GM13977 (cell line): ENCODE results near the gene AKAP6.

ENCODE experiments used
- DNase-seq: peaks from one replicate; pipeline ENCODE4 v3.0.0; 2012; ENCODE audit warnings: low spot score
- CTCF ChIP-seq: IDR thresholded peaks from 2 replicates; pipeline ENCODE4 v1.5.1; 2012; ENCODE audit warnings: mild to moderate bottlenecking, control low read depth; ENCODE audit not compliant: insufficient read depth; ENCODE audit errors: extremely low read depth, missing control alignments
- in situ Hi-C: fragments of 300-500 bp; cut with MboI; formaldehyde crosslinking; loops from one replicate; pipeline ENCODE4 v1.12.0; 2022; ENCODE audit warnings: low sequenced_read_pairs, low pct_unique_long_range_greater_than_20kb, mixed read lengths, inconsistent platforms; ENCODE audit not compliant: unreplicated experiment

Gene AKAP6

DNA sequence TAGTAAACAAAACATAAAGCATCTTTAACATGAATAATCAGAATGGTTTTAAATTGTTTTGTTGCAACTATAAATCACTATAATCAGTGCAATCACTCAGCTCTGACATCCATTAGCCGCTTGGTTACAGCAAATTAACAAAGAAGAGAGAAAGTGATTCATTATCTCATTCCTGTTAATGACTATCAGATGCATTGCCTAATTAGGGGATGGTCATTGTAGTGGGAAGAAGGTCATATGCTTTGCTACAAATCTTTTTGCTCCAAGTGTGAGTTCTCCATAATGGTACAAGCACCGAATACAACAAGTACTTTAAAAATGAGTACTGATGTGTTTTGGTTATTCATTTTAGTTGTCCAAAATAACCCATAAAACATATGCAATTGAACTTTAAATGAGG is 272.0 kb downstream of the AKAP6 start:
- no peak for TF ChIP-seq CTCF
- in situ Hi-C loops: no loop called here
- DNase-seq: no peak

DNA sequence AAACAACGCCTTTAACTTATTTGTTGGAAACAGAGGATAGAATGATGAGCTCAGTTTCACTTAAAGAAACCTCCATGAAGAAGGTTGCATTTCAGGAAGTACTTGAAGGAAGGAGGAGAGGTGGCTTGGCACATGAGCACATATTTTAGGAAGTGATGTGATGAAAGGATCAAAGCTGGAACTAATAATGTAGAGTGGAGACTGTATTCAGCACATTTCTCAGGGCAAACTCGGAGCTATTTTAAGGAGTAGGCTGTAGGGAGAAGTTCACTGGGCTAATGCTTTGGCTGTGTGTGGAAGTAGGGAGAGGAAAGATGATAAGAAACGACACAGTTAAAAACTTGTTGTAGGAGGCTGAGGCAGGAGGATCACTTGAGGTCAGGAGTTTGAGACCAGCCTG is 272.8 kb downstream of the AKAP6 start:
- DNase-seq: no peak
- TF ChIP-seq CTCF: no peak
- in situ Hi-C loops: no loop called here

- DNase-seq: no peak
- no peak for TF ChIP-seq CTCF
- in situ Hi-C loops: no loop called here
Observed at GRCh38 chr14:32602699-32603098, 273.6 kb downstream of the AKAP6 start.

DNA sequence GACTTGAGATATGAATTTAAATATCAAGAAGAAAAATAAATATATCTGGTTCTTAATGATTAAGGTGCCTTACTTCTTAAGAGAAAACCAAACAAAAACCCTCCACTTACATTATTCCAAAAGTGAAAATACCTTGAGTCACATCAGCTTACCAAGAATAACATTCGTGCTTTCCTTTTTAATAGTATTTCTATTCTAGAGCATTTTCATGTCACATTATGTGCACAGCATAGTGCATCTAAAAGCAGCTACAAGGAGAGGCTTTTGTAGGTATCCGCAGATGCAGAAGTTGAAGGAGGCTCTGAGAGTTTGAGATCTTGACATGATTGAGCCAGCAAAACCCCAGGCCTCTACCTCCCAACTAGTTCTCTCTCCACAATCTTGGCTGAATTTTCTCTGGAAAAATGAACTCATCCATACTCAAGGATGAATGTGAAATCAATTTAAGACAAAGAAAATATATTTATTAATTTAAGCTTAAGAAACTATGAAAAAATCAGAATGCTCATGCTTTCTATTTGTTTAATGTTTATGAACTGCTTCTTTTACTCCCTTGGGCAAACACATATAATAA is 275.0 kb downstream of the AKAP6 start:
- no peak for TF ChIP-seq CTCF
- in situ Hi-C loops: no loop called here
- DNase-seq: peak; percentile 10

GRCh38 chr14:32606301-32606700 is 277.2 kb downstream of the AKAP6 start:
- in situ Hi-C loops: no loop called here
- DNase-seq: no peak
- TF ChIP-seq CTCF: no peak

GRCh38 chr14:32607399-32607798 is 278.3 kb downstream of the AKAP6 start:
- in situ Hi-C loops: no loop called here
- no peak for DNase-seq
- TF ChIP-seq CTCF: no peak

GRCh38 chr14:32608857-32609256 is 279.8 kb downstream of the AKAP6 start:
- in situ Hi-C loops: no loop called here
- DNase-seq: no peak
- no peak for TF ChIP-seq CTCF
